Smooth muscle cell of the coronary artery (primary cell): Measurements from ENCODE around the gene ALDH1A2. TPM values are rescaled to one million over a fixed set of nuclear protein-coding genes. Genes with fewer than 3 reads are reported as not detected.

Experiments used
- total RNA-seq: library from RNA; depleted of rRNA; stranded (reverse); fragments of >200 nt; gene quantifications from 2 replicates; pipeline ENCODE4 v1.2.3, GENCODE V29; 2014; ENCODE audit warnings: low replicate concordance

The ALDH1A2 gene
- total RNA-seq = 0.68 and 5.5 TPM in 2 replicates

GRCh38 chr15:58065445-58066041 is at the start of gene ALDH1A2:
ALDH1A2 (minus strand) TSS chr15:58065711; CDS start chr15:58065650, 61 bp downstream.

Other genes with a start within 250 kb of the ALDH1A2 start
- 0.23 TPM in 1 of 2 replicates, not detected in the other for gene AQP9, start 72.7 kb upstream of the ALDH1A2 start, total RNA-seq